ENCODE data around the gene ACSF3. TPM values are rescaled to one million over a fixed set of nuclear protein-coding genes. Genes with fewer than 3 reads are reported as not detected.

ACSF3 gene
- total and polyA plus RNA-seq, 2 donors (not counting 1 experiment from before 2014, with no cell fraction given), result 45.2 to 113 TPM

DNA sequence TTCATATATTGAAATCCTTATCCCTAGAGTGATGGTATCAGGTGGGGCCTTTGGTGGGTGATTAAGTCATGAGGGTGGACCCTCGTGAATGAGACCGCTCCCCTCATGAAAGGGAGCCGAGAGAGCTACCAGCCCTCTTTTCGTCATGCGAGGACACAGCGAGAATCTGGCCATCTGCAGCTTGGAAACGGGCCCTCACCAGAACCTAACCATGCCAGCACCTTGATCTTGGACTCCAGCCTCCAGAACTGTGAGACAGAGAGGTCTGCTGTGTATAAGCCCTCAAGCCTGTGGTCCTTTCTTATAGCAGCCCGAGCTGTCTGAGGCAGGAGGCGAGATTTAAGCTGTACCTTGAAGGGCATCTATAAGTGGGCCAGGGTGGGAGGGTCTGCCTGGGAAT is 23.7 kb upstream of the ACSF3 start:
- ATAC-seq (ENCODE audit: low read depth), result no peak
- Histone ChIP-seq H3K79me2 (ENCODE audit: control insufficient read depth, insufficient read depth, low read length) (no peaks in the 10 kb centered on the region), H3K27ac (ENCODE audit: low read length in 2 of 2) (no peak overlapping the region), H3K4me3 (ENCODE audit: control extremely low read depth in 1 of 5, extremely low read depth in 1 of 5, insufficient read depth in 1 of 5, low read depth in 2 of 5, low read length in 4 of 5) (no peak overlapping the region), H3K36me3 (replicated peaks in 1 of 2; ENCODE audit: control extremely low read depth in 1 of 2, control insufficient read depth in 1 of 2, extremely low read depth in 1 of 2, insufficient read depth in 2 of 2, low read length in 1 of 2) (no peaks in the 10 kb centered on the region), H3K27me3 (replicated peaks in 1 of 4; ENCODE audit: control extremely low read depth in 1 of 4, control insufficient read depth in 3 of 4, insufficient read depth in 4 of 4, low read length in 3 of 4) (no peaks in the 10 kb centered on the region), H4K20me1 (ENCODE audit: control insufficient read depth, insufficient read depth, low read length, poor library complexity, severe bottlenecking) (no peaks in the 10 kb centered on the region), H3K4me2 (replicated peaks; ENCODE audit: low read depth, low read length, poor library complexity, severe bottlenecking) (no peak overlapping the region), H3K4me1 (ENCODE audit: control insufficient read depth in 2 of 2, insufficient read depth in 2 of 2, low read length in 2 of 2) (peaks cover 31 to 34% of the 10 kb centered on the region in 2 donors), H3K9ac (ENCODE audit: low read length) (no peak overlapping the region), H2AFZ (ENCODE audit: insufficient read depth, low read depth, low read length, poor library complexity, severe bottlenecking) (no peak overlapping the region), H3K9me3 (ENCODE audit: control extremely low read depth in 1 of 3, control insufficient read depth in 2 of 3, insufficient read depth in 1 of 3, low read length in 2 of 3) (peaks cover 0 to 17% (median 0%) of the 10 kb centered on the region in 3 donors)
- ChIA-PET POLR2A (no interaction called here), CTCF (no interaction called here)
- WGBS (ENCODE audit: insufficient coverage), result 90% methylated on average over 8 of the region's 9 CpGs
- H3K4me3 Mint-ChIP-seq, result no peak overlapping the region
- intact Hi-C loops (cut with micrococcal nuclease), result no loop called here
- DNase-seq, result no peak
- TF ChIP-seq EZH2 (IDR thresholded peaks at IDR 0.05; ENCODE audit: borderline replicate concordance, insufficient read depth, low read depth, low read length, poor library complexity, severe bottlenecking), result no peak
- TF ChIP-seq, protein P1, sequence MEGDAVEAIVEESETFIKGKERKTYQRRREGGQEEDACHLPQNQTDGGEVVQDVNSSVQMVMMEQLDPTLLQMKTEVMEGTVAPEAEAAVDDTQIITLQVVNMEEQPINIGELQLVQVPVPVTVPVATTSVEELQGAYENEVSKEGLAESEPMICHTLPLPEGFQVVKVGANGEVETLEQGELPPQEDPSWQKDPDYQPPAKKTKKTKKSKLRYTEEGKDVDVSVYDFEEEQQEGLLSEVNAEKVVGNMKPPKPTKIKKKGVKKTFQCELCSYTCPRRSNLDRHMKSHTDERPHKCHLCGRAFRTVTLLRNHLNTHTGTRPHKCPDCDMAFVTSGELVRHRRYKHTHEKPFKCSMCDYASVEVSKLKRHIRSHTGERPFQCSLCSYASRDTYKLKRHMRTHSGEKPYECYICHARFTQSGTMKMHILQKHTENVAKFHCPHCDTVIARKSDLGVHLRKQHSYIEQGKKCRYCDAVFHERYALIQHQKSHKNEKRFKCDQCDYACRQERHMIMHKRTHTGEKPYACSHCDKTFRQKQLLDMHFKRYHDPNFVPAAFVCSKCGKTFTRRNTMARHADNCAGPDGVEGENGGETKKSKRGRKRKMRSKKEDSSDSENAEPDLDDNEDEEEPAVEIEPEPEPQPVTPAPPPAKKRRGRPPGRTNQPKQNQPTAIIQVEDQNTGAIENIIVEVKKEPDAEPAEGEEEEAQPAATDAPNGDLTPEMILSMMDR (IDR thresholded peaks at IDR 0.05), result no peak
- no peaks in the 10 kb centered on the region for H3K9me3 Mint-ChIP-seq (ENCODE audit: insufficient read depth)
- H3K27ac Mint-ChIP-seq, result no peak overlapping the region
- no peaks in the 10 kb centered on the region for H3K27me3 Mint-ChIP-seq
- H3K4me1 Mint-ChIP-seq, result peaks cover 25% of the 10 kb centered on the region

DNA sequence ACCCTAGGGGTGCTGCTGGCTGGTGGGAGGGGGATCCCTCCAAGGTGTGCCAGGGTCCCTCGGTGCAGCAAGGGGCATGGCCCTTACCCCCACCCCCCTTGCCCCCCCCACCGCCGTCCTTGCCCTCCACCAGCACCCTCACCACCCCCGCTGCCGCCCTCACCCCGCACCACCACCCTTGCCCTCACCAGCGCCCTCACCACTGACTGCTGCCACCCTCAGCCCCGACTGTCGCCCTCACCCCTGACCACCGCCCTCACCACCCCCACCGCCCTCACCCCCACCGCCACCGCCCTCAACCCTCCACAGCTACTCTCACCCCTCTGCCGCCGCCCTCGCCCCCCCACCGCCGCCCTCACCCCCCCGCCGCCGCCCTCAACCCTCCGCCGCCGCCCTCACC is 23.1 kb upstream of the ACSF3 start:
- ATAC-seq (ENCODE audit: low read depth) (no peak), DNase-seq (no peak)
- Histone ChIP-seq H2AFZ (ENCODE audit: insufficient read depth, low read depth, low read length, poor library complexity, severe bottlenecking) (no peak overlapping the region), H3K4me1 (ENCODE audit: control insufficient read depth in 2 of 2, insufficient read depth in 2 of 2, low read length in 2 of 2) (peaks cover 25 to 27% of the 10 kb centered on the region in 2 donors), H3K27me3 (replicated peaks in 1 of 4; ENCODE audit: control extremely low read depth in 1 of 4, control insufficient read depth in 3 of 4, insufficient read depth in 4 of 4, low read length in 3 of 4) (no peaks in the 10 kb centered on the region), H3K79me2 (ENCODE audit: control insufficient read depth, insufficient read depth, low read length) (no peaks in the 10 kb centered on the region), H3K27ac (ENCODE audit: low read length in 2 of 2) (no peak overlapping the region), H3K4me3 (ENCODE audit: control extremely low read depth in 1 of 5, extremely low read depth in 1 of 5, insufficient read depth in 1 of 5, low read depth in 2 of 5, low read length in 4 of 5) (no peak overlapping the region), H4K20me1 (ENCODE audit: control insufficient read depth, insufficient read depth, low read length, poor library complexity, severe bottlenecking) (no peaks in the 10 kb centered on the region), H3K9ac (ENCODE audit: low read length) (no peak overlapping the region), H3K9me3 (ENCODE audit: control extremely low read depth in 1 of 3, control insufficient read depth in 2 of 3, insufficient read depth in 1 of 3, low read length in 2 of 3) (peaks cover 0 to 20% (median 0%) of the 10 kb centered on the region in 3 donors), H3K36me3 (replicated peaks in 1 of 2; ENCODE audit: control extremely low read depth in 1 of 2, control insufficient read depth in 1 of 2, extremely low read depth in 1 of 2, insufficient read depth in 2 of 2, low read length in 1 of 2) (no peaks in the 10 kb centered on the region), H3K4me2 (replicated peaks; ENCODE audit: low read depth, low read length, poor library complexity, severe bottlenecking) (no peak overlapping the region)
- ChIA-PET CTCF (no interaction called here), POLR2A (no interaction called here)
- no peak for TF ChIP-seq EZH2 (IDR thresholded peaks at IDR 0.05; ENCODE audit: borderline replicate concordance, insufficient read depth, low read depth, low read length, poor library complexity, severe bottlenecking)
- TF ChIP-seq, protein P1 (IDR thresholded peaks at IDR 0.05), result no peak
- Mint-ChIP-seq H3K4me1 (peaks cover 18% of the 10 kb centered on the region), H3K9me3 (ENCODE audit: insufficient read depth) (no peaks in the 10 kb centered on the region), H3K4me3 (no peak overlapping the region), H3K27me3 (no peaks in the 10 kb centered on the region), H3K27ac (no peak overlapping the region)
- intact Hi-C loops (cut with micrococcal nuclease), result no loop called here
- no CpG with 5 or more reads among the region's 24 CpGs for WGBS (ENCODE audit: insufficient coverage)

Data from B cell (primary cell).